Thoracic aorta (tissue), 2 donors: Measurements from ENCODE around the gene GATAD2A. TPM values are rescaled to one million over a fixed set of nuclear protein-coding genes. Genes with fewer than 3 reads are reported as not detected.

Experiments used
- ATAC-seq: fragments of 150-250 bp; one replicate; pipeline ENCODE4 v1.8.0; 2017; ENCODE audit warnings: low read depth; ENCODE audit not compliant: insufficient number of reproducible peaks, low FRiP score
- DNase-seq: peaks from one replicate; pipeline ENCODE4 v3.0.0-alpha.2; 2020; ENCODE audit warnings: low spot score
- H3K27ac ChIP-seq, 2 donors: fragments of 200-600 bp; sonication (generic); 1 replicate in 1 of 2; 2 replicates in 1 of 2; pipeline ENCODE4 v1.5.1; 2016; ENCODE audit warnings: mild to moderate bottlenecking in 2 of 2, moderate library complexity in 2 of 2
- H3K27me3 ChIP-seq: fragments of 200-600 bp; sonication (generic); replicated peaks from 2 replicates; pipeline ENCODE4 v1.6.0; 2016; ENCODE audit warnings: mild to moderate bottlenecking; ENCODE audit not compliant: insufficient read depth
- H3K36me3 ChIP-seq: fragments of 200-600 bp; sonication (generic); one replicate; pipeline ENCODE4 v1.5.1; 2016
- H3K4me1 ChIP-seq, 2 donors: fragments of 200-600 bp; sonication (generic); 1 replicate in 1 of 2; 2 replicates in 1 of 2; pipeline versions ENCODE4 v1.5.1 to v1.6.0; 2016; ENCODE audit warnings: low read depth in 2 of 2, mild to moderate bottlenecking in 1 of 2; ENCODE audit not compliant: control insufficient read depth in 1 of 2
- H3K4me3 ChIP-seq: fragments of 200-600 bp; sonication (generic); 2 replicates; pipeline ENCODE4 v1.5.1; 2016; ENCODE audit warnings: mild to moderate bottlenecking
- H3K9me3 ChIP-seq: fragments of 200-600 bp; sonication (generic); 2 replicates; pipeline ENCODE4 v1.5.1; 2016
- CTCF ChIP-seq: fragments of 200-600 bp; sonication (generic); IDR thresholded peaks from one replicate; pipeline ENCODE4 v1.5.1; 2019; ENCODE audit warnings: antibody characterized with exemption
- total RNA-seq, 2 donors: library from RNA; depleted of rRNA; stranded (reverse); fragments of >200 nt; gene quantifications; one replicate each; pipeline versions ENCODE4 v1.1.0 to v1.2.3, GENCODE V29; 2016

GATAD2A gene
- total RNA-seq, 2 donors from 2014 or later, result 55.9 to 79.1 TPM

DNA sequence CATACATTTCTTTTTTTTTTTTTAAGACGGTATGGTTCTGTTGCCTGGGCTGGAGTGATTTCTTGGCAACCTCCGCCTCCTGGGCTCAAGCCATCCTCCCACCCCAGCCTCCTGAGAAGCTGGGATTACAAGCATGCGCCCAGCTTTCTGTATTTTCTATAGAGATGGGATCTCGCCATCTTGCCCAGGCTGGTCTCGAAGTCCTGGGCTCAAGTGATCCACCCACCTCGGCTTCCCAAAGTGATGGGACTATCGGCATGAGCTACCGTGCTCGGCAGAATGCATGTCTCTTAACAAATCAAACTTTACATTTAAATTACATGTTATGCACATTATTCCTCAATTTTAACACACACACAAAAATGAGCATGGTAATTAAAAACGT lies 111.8 kb downstream of the GATAD2A start:
- no peaks in the 10 kb centered on the region for H3K27me3 ChIP-seq
- no peak for ATAC-seq
- H3K9me3 ChIP-seq, result no peaks in the 10 kb centered on the region
- no peak for TF ChIP-seq CTCF
- H3K27ac ChIP-seq, result no peak overlapping the region
- no peaks in the 10 kb centered on the region for H3K36me3 ChIP-seq
- H3K4me3 ChIP-seq, result peak overlapping the region; percentile 85
- peaks cover 15 to 43% of the 10 kb centered on the region in 2 donors for H3K4me1 ChIP-seq
- no peak for DNase-seq

GRCh38 chr19:19520989-19521388 lies 115.5 kb downstream of the GATAD2A start:
- Histone ChIP-seq H3K9me3 (no peaks in the 10 kb centered on the region), H3K27me3 (no peaks in the 10 kb centered on the region), H3K36me3 (peaks cover 13% of the 10 kb centered on the region), H3K4me3 (no peak overlapping the region), H3K27ac (no peak overlapping the region), H3K4me1 (peaks cover 11 to 28% of the 10 kb centered on the region in 2 donors)
- DNase-seq, result no peak
- ATAC-seq, result no peak
- TF ChIP-seq CTCF, result no peak

DNA sequence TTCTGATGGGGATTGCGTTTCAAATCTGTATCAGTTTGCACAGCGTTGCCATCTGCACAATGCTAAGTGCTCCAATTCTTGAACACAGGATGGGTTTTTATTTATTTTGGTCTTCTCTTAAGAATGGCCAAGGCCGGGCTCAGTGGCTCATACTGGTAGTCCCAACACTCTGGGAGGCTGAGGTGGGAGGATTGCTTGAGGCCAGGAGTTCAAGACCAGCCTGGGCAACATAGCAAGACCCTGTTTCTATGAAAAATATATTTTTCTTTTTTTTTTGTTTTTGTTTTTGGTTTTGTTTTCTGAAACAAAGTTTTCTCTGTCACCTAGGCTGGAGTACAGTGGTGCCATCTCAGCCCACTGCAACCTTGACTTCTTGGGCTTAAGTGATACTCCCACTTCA lies 117.7 kb downstream of the GATAD2A start:
- Histone ChIP-seq H3K9me3 (no peaks in the 10 kb centered on the region), H3K36me3 (peaks cover 25% of the 10 kb centered on the region), H3K4me3 (no peak overlapping the region), H3K4me1 (peaks cover 2 to 11% of the 10 kb centered on the region in 2 donors), H3K27ac (no peak overlapping the region), H3K27me3 (no peaks in the 10 kb centered on the region)
- no peak for TF ChIP-seq CTCF
- DNase-seq, result no peak
- ATAC-seq, result no peak

GRCh38 chr19:19524053-19524452 lies 118.6 kb downstream of the GATAD2A start:
- Histone ChIP-seq H3K27me3 (no peaks in the 10 kb centered on the region), H3K27ac (no peak overlapping the region), H3K9me3 (no peaks in the 10 kb centered on the region), H3K4me3 (no peak overlapping the region), H3K36me3 (peaks cover 27% of the 10 kb centered on the region), H3K4me1 (peaks cover 2 to 7% of the 10 kb centered on the region in 2 donors)
- no peak for TF ChIP-seq CTCF
- DNase-seq (no peak), ATAC-seq (no peak)

DNA sequence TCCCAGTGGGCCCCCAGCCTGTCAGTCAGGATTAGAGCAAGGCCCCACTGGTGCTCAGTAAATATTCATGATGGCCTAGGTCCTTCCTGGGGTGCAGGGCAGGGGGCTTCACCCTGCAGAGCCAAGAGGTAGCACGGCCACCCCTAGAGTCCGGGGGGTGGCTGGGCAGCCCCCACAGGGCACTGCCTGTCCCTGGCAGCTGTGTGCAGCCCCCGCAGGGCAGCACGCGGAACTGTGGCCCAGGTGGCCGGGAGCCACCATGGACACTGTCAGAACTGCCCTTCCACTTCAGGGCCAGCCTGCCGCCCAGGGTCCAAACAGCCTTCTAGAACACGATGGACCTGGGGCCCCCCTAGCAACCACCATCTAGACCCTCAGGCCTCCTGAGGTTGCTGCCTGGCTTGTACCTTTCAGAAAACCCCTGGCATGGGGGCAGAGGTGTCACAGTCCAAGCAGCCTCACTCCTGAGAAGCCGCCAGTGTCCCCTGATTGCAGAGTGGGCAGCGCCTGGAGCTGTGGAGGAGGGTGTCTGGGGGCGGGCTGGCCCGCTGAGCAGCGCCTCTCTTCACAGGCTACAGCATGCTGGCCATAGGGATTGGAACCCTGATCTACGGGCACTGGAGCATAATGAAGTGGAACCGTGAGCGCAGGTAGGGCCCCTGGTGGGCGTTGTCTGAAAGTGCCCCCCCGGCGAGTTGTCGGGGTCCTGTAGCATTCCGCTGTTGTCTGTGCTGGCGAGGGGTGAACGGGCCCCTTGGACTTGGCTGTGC lies 120.3 kb downstream of the GATAD2A start:
- no peak for DNase-seq
- Histone ChIP-seq H3K27me3 (no peaks in the 10 kb centered on the region), H3K9me3 (no peaks in the 10 kb centered on the region), H3K36me3 (peaks cover 27% of the 10 kb centered on the region), H3K4me3 (no peak overlapping the region), H3K27ac (no peak overlapping the region), H3K4me1 (peaks cover 0 to 2% of the 10 kb centered on the region in 2 donors)
- no peak for ATAC-seq
- no peak for TF ChIP-seq CTCF
